ENCODE data around the gene YWHAH. TPM values are rescaled to one million over a fixed set of nuclear protein-coding genes. Genes with fewer than 3 reads are reported as not detected.
A peak's percentile ranks its signal among the peaks of the same experiment; 100 is the strongest.

YWHAH gene
- total RNA-seq, 1 donor from 2014 or later = 250 TPM

DNA sequence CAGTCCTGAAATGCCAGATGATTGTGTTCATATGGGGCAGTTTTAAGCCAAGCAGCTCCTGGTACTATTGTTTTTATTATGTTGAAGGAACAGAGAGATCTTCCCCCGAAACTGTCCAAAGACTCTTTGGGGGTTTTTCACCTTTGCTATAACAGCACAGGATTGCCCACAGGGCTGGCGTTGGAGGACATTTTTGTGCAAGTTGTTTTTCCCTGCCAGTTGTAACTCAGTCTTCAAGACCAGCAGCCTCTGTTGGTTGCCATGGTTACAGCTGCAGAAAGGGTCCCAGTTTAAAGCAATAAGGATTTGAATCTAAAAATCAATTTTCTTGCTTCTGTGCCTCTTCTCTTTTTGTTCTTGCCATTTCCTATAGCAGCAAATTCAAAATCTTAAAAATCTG, 45.4 kb upstream of the YWHAH start:
- Mint-ChIP-seq H3K27ac (ENCODE audit: unreplicated experiment) (no peak overlapping the region), H3K4me3 (ENCODE audit: unreplicated experiment) (no peak overlapping the region), H3K36me3 (ENCODE audit: unreplicated experiment) (no peaks in the 10 kb centered on the region), H3K27me3 (ENCODE audit: unreplicated experiment) (no peaks in the 10 kb centered on the region), H3K9me3 (ENCODE audit: unreplicated experiment) (no peaks in the 10 kb centered on the region), H3K4me1 (ENCODE audit: low read depth, unreplicated experiment) (peaks cover 12% of the 10 kb centered on the region)
- DNase-seq = no peak
- TF ChIP-seq CTCF (IDR thresholded peaks at IDR 0.05; ENCODE audit: partially characterized antibody, unreplicated experiment) = no peak

DNA sequence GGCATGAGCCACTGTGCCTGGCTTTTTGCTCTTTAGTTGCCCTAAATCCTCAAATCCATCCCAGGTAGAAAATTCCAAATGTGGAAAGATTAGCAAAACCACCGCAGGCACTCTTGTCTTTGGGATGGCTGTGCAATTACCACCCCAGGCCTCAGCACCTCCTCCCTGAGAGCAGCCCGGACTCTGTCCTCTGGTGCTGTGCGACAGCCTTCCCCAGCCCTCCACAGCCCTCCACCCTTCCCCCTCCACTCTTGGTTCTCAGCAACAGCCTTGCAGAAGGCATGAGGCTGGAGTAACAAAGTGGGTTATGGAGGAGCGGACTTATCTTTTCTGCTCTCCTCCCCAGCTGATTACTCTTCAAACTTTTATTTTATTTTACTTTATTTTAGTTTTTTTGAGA, 44.7 kb upstream of the YWHAH start:
- H3K27me3 Mint-ChIP-seq (ENCODE audit: unreplicated experiment) = no peaks in the 10 kb centered on the region

GRCh38 chr22:31901388-31902137, 42.8 kb upstream of the YWHAH start:
- no peak for TF ChIP-seq CTCF (IDR thresholded peaks at IDR 0.05; ENCODE audit: partially characterized antibody, unreplicated experiment)

More for the DNA sequence above, 44.7 kb upstream of the YWHAH start:
- no peak for TF ChIP-seq CTCF (IDR thresholded peaks at IDR 0.05; ENCODE audit: partially characterized antibody, unreplicated experiment)
- Mint-ChIP-seq H3K27ac (ENCODE audit: unreplicated experiment) (no peak overlapping the region), H3K36me3 (ENCODE audit: unreplicated experiment) (no peaks in the 10 kb centered on the region), H3K4me3 (ENCODE audit: unreplicated experiment) (no peak overlapping the region), H3K9me3 (ENCODE audit: unreplicated experiment) (no peaks in the 10 kb centered on the region), H3K4me1 (ENCODE audit: low read depth, unreplicated experiment) (peaks cover 12% of the 10 kb centered on the region)
- DNase-seq = no peak

GRCh38 chr22:31904651-31905050, 39.7 kb upstream of the YWHAH start:
- no peak for DNase-seq
- Mint-ChIP-seq H3K9me3 (ENCODE audit: unreplicated experiment) (no peaks in the 10 kb centered on the region), H3K36me3 (ENCODE audit: unreplicated experiment) (no peaks in the 10 kb centered on the region), H3K27ac (ENCODE audit: unreplicated experiment) (no peak overlapping the region), H3K27me3 (ENCODE audit: unreplicated experiment) (peaks cover 3% of the 10 kb centered on the region), H3K4me3 (ENCODE audit: unreplicated experiment) (no peak overlapping the region), H3K4me1 (ENCODE audit: low read depth, unreplicated experiment) (peaks cover 5% of the 10 kb centered on the region)
- no peak for TF ChIP-seq CTCF (IDR thresholded peaks at IDR 0.05; ENCODE audit: partially characterized antibody, unreplicated experiment)

More at GRCh38 chr22:31901388-31902137, 42.8 kb upstream of the YWHAH start:
- Mint-ChIP-seq H3K4me3 (ENCODE audit: unreplicated experiment) (no peak overlapping the region), H3K27me3 (ENCODE audit: unreplicated experiment) (peaks cover 3% of the 10 kb centered on the region), H3K27ac (ENCODE audit: unreplicated experiment) (no peak overlapping the region), H3K9me3 (ENCODE audit: unreplicated experiment) (no peaks in the 10 kb centered on the region), H3K36me3 (ENCODE audit: unreplicated experiment) (no peaks in the 10 kb centered on the region), H3K4me1 (ENCODE audit: low read depth, unreplicated experiment) (peaks cover 13% of the 10 kb centered on the region)
- DNase-seq = no peak

GRCh38 chr22:31905356-31905755, 39.0 kb upstream of the YWHAH start:
- H3K36me3 Mint-ChIP-seq (ENCODE audit: unreplicated experiment) = no peaks in the 10 kb centered on the region
- peaks cover 5% of the 10 kb centered on the region for H3K4me1 Mint-ChIP-seq (ENCODE audit: low read depth, unreplicated experiment)
- peaks cover 3% of the 10 kb centered on the region for H3K27me3 Mint-ChIP-seq (ENCODE audit: unreplicated experiment)
- H3K27ac Mint-ChIP-seq (ENCODE audit: unreplicated experiment) = no peak overlapping the region
- DNase-seq = no peak
- no peak for TF ChIP-seq CTCF (IDR thresholded peaks at IDR 0.05; ENCODE audit: partially characterized antibody, unreplicated experiment)
- H3K4me3 Mint-ChIP-seq (ENCODE audit: unreplicated experiment) = peak overlapping the region; percentile 38
- H3K9me3 Mint-ChIP-seq (ENCODE audit: unreplicated experiment) = no peaks in the 10 kb centered on the region
